Activated naive CD4-positive, alpha-beta T cell treated with anti-CD3 and anti-CD28 coated beads, Interleukin-2, amount 10 ng/mL, durations not matched to agents 7 days and 5 days (primary cell): ENCODE results near the gene DAPK1.

Source experiments
- CTCF ChIA-PET: fragments of 350-600 bp; sonication (Branson Sonifier 250); formaldehyde crosslinking; loops from one replicate; lab custom pipeline; 2021; ENCODE audit warnings: antibody characterized with exemption; lab: Charles Lee
- DNase-seq: peaks from one replicate; pipeline ENCODE4 v3.0.0-alpha.2; 2020
- H3K27ac Mint-ChIP-seq: one replicate; pipeline ENCODE4 v1.8.0; 2021; ENCODE audit warnings: mild to moderate bottlenecking, moderate library complexity, mixed read lengths
- H3K27me3 Mint-ChIP-seq: one replicate; pipeline ENCODE4 v1.8.0; 2021; ENCODE audit warnings: mild to moderate bottlenecking, mixed read lengths
- H3K36me3 Mint-ChIP-seq: one replicate; pipeline ENCODE4 v1.8.0; 2021; ENCODE audit warnings: mixed read lengths
- H3K4me1 Mint-ChIP-seq: one replicate; pipeline ENCODE4 v1.8.0; 2021; ENCODE audit warnings: mixed read lengths
- H3K4me3 Mint-ChIP-seq: one replicate; pipeline ENCODE4 v1.8.0; 2021; ENCODE audit warnings: mild to moderate bottlenecking, moderate library complexity, mixed read lengths
- H3K9me3 Mint-ChIP-seq: one replicate; pipeline ENCODE4 v1.8.0; 2021; ENCODE audit warnings: mixed read lengths

DAPK1 gene

DNA sequence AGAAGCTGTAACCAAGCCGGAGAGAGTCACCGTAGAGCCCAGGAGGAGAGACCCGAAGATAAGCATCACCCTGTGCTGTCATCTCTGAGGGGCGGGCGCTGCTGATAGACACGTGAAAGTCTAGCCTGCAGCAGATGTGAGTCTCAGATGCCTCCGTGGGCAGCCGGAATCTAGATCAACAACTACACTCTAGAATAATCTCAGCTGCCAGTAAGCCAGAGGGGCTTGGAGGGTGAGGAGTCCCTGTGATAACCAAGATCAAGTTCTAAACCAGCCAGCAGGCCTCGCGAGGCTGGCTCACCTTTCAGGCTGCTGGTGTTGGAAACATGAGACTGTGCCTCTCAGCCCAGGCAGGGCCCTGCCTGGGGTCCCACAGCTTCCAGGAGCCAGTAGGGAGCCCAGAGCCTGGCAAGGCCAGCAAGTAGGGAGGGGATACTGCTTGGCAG lies 54.1 kb downstream of the DAPK1 start:
- Mint-ChIP-seq H3K4me1 (no peaks in the 10 kb centered on the region), H3K27me3 (peaks cover 8% of the 10 kb centered on the region), H3K27ac (no peak overlapping the region), H3K9me3 (no peaks in the 10 kb centered on the region), H3K36me3 (no peaks in the 10 kb centered on the region), H3K4me3 (no peak overlapping the region)
- CTCF ChIA-PET = no interaction called here
- DNase-seq = no peak

DNA sequence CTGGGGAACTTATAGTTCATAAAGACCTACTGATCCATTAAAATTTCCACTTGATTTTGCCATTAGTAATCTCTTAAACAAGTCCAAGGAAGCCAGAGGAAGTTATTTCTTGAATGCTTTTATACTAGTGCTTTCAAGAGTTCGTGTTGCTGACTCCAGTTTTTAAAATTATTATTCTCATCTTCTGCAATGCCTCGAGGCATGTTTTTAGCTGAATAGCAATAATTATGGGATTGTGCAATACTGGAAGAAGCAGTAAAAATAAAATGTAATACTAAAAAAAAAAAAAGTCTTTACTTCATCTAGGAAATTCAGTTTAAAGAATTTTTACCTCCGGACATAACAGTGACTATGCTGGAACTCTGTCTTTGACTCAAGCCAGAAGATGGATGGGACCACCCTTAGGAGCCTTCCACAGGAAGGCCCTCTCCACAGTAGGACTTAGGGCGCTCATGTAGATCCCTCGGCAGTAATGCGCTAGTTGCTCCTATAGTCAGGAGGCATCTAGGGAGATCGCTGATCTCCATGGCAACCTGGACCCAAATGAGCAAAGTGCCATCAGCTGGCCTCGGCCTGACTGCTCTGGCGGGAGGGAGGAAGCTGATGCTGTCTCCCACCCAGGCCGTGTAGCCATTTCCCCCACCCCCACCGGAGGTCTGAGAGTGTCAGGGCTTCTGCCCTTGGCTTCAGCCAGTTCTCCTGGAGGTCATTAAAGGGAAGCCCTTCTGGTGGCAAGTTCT lies 56.7 kb downstream of the DAPK1 start:
- Mint-ChIP-seq H3K27ac (no peak overlapping the region), H3K9me3 (no peaks in the 10 kb centered on the region)
- DNase-seq = no peak

DNA sequence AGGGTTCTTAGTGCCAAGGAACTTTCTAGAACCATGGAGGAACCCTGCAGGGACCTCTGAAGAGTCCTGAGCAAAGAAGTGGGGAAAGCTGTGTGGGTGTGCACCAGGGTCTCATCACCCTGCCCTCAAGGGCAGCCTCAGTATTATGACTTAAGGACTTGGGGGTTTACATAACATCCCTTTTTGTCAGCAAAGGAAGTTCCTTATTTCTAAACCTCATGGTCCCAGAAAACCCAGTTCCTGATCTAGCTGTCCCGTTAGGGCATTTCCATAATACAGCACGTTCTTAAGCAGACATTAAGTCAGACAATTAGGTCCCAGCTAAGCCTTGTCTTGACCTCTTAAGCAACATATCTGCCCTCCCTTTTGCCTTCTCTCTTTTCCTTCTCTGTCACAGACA lies 57.3 kb downstream of the DAPK1 start:
- Mint-ChIP-seq H3K27me3 (peaks cover 12% of the 10 kb centered on the region), H3K4me1 (no peaks in the 10 kb centered on the region), H3K4me3 (no peak overlapping the region), H3K36me3 (no peaks in the 10 kb centered on the region), H3K27ac (no peak overlapping the region), H3K9me3 (no peaks in the 10 kb centered on the region)
- CTCF ChIA-PET = no interaction called here
- DNase-seq = no peak

More for the DNA sequence above, 56.7 kb downstream of the DAPK1 start:
- Mint-ChIP-seq H3K27me3 (peaks cover 12% of the 10 kb centered on the region), H3K4me3 (no peak overlapping the region), H3K4me1 (no peaks in the 10 kb centered on the region), H3K36me3 (no peaks in the 10 kb centered on the region)
- CTCF ChIA-PET = no interaction called here

DNA sequence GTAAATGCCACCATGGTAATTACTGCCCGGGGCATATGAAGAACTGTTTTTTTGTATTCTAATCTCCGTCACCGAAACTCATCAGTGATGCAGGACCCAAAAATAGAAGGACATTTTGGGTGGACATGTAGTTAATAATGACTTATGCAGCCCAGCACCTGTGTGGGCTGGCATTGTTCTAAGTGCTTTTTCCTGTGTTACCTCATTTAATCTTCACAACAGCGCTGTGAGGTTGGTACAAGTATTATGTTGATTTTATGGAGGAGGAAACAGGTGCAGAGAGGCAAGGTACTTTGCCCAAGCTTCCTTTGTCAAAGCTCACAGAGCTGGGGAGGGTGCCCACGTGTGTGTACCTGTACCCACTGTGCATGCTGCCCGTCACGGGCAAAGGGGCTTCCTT lies 58.4 kb downstream of the DAPK1 start:
- H3K27ac Mint-ChIP-seq = no peak overlapping the region
- no peak for DNase-seq
- H3K27me3 Mint-ChIP-seq = peaks cover 12% of the 10 kb centered on the region
- no peaks in the 10 kb centered on the region for H3K36me3 Mint-ChIP-seq
- H3K4me1 Mint-ChIP-seq = no peaks in the 10 kb centered on the region
- CTCF ChIA-PET = no interaction called here
- no peaks in the 10 kb centered on the region for H3K9me3 Mint-ChIP-seq
- H3K4me3 Mint-ChIP-seq = no peak overlapping the region

DNA sequence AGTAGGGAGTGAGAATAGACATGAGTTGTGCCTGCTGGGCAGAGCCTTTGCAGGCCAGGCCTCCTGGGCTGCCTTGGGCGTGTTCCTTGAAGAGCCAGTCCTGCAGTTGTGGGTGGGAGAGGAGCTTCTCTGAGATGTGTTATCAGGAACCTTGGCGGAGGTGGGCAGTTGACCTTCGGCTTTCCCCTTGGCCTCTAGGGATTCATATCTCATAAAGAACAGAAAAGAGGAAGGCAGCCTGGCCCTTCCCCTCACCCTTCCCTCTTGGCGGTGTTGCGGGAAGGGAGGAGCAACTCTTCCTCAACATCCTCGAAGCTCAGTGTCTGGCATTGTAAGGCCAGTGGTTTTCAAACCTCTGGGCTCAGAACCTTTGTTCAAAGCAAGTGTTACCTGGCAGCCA lies 59.2 kb downstream of the DAPK1 start:
- Mint-ChIP-seq H3K4me1 (no peaks in the 10 kb centered on the region), H3K36me3 (no peaks in the 10 kb centered on the region), H3K4me3 (no peak overlapping the region), H3K9me3 (no peaks in the 10 kb centered on the region), H3K27me3 (peaks cover 7% of the 10 kb centered on the region), H3K27ac (no peak overlapping the region)
- CTCF ChIA-PET = no interaction called here
- DNase-seq = no peak

DNA sequence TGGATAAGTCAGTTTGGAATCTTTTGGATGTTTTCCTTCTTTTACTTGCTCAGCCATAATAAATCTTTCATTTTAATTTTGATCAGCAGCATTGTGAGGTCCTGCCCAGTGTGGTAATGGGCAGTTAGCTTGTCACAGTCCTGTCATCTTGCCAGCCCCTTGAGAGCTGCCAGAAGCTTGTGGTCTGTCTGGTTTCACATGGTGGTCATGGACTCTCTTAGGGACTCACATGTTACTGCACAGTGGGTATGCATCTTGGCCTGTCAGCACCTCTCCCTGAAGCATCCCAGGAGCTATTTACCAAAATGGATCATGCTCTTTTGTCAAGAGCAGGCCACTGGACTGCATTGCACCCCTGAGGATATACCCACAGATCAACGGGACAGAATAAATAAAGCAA lies 60.3 kb downstream of the DAPK1 start:
- H3K36me3 Mint-ChIP-seq = no peaks in the 10 kb centered on the region
- no peaks in the 10 kb centered on the region for H3K4me1 Mint-ChIP-seq
- no peak overlapping the region for H3K4me3 Mint-ChIP-seq
- H3K27me3 Mint-ChIP-seq = peaks cover 6% of the 10 kb centered on the region
- CTCF ChIA-PET = no interaction called here
- no peak overlapping the region for H3K27ac Mint-ChIP-seq
- no peak for DNase-seq
- H3K9me3 Mint-ChIP-seq = no peaks in the 10 kb centered on the region

DNA sequence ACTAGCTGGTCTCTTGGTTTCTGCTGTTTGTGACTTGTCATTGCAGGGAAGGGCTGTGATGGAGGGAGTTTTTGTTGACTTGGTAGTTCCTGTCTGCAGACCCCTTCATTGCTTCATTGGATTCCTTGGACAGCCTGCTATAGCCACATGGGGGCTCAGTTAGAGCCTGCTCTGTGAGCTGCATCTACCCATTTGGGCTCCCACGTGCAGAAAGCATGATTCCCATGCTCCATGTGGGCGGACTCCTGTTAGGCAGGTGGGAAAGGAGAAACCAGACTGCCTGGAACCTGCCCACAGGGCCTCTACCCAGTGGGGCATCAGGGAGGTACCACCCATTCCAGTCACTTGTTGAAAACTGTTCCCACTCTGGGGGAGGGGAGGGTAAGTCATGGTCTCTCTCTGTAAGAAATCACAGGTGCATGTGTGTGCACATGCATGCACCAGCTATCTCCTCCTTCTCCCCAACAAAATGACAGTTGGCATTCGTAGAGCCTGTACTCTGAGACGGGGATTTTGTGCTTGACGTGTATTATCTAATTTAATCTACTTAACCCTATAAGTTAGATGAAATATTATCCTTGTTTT lies 61.0 kb downstream of the DAPK1 start:
- H3K27me3 Mint-ChIP-seq = peaks cover 6% of the 10 kb centered on the region
- no peak for DNase-seq
- no peak overlapping the region for H3K27ac Mint-ChIP-seq
- H3K36me3 Mint-ChIP-seq = no peaks in the 10 kb centered on the region
- H3K4me3 Mint-ChIP-seq = no peak overlapping the region
- CTCF ChIA-PET = no interaction called here
- H3K4me1 Mint-ChIP-seq = no peaks in the 10 kb centered on the region
- no peaks in the 10 kb centered on the region for H3K9me3 Mint-ChIP-seq

DNA sequence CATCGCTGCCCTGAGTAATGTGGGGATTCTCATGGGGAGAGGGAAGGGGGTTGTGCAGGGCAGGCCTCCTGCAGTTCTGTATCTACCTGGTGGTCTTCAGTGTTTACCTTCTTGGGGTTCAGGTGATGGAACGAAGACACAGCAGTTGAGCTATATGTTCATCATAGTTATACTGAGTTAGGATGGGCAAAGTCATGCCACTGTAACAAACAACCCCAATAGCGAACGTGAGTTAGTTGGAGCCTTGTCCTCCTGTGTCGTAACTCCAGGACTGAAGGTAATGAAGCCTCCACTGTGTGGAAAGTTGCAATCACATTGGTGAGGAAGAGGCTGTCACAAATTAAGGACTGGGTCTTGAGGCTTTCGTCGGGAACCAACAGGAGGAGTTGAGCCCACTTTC lies 64.4 kb downstream of the DAPK1 start:
- H3K4me1 Mint-ChIP-seq = no peaks in the 10 kb centered on the region
- no peak overlapping the region for H3K4me3 Mint-ChIP-seq
- peaks cover under 1% of the 10 kb centered on the region for H3K27me3 Mint-ChIP-seq
- no peaks in the 10 kb centered on the region for H3K9me3 Mint-ChIP-seq
- no peak for DNase-seq
- no peak overlapping the region for H3K27ac Mint-ChIP-seq
- CTCF ChIA-PET = no interaction called here
- no peaks in the 10 kb centered on the region for H3K36me3 Mint-ChIP-seq

DNA sequence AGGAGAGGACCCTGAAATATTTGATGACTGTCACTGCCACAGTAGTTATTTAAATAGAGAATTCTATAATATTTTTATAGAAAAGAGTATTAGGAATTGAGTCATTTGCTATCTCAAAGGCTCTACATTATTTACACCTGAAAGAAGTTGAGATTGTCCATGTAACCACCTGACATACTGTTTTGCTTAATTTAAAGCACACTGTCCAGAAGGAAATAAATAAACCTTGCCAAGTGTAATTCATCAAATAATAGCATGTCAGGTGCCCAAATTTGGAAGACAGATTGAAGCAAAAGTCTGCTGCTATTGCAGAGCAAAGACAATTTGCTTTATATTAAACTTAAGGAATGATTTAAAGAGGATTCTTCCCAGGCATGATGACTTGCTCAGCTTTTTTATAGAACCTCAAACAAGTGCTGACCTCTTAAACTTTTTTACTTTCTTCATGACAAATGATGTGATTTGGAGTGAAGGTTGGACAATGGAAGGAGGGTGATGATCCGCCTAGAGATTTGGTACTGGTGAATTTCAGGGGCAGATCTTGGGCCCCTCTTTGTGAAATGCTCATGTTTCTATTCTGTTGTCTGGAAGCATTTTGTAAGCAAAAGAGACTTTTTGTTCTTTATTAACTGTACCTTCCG lies 65.0 kb downstream of the DAPK1 start:
- H3K27me3 Mint-ChIP-seq = no peaks in the 10 kb centered on the region
- CTCF ChIA-PET = no interaction called here
- no peaks in the 10 kb centered on the region for H3K4me1 Mint-ChIP-seq
- H3K36me3 Mint-ChIP-seq = no peaks in the 10 kb centered on the region
- DNase-seq = no peak
- no peak overlapping the region for H3K4me3 Mint-ChIP-seq
- H3K9me3 Mint-ChIP-seq = no peaks in the 10 kb centered on the region
- H3K27ac Mint-ChIP-seq = no peak overlapping the region

DNA sequence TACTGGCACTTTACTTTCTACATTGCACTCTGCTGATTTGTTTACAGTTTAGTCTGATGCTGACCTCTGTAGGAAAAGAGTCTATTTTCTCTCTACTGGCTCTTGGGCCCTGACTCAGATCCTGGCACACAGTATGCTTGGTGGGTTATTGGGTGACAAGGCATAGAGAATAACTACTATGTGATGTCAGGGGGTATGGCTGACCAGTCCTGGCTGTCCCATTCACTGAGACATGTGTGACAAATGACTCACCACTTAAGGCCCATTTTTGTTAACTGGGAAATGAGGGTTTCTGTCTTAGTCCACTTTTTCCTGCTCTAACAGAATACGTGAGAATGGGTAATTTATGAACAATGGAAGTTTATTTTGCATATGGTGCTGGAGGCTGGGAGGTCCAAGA lies 66.4 kb downstream of the DAPK1 start:
- Mint-ChIP-seq H3K9me3 (no peaks in the 10 kb centered on the region), H3K4me1 (no peaks in the 10 kb centered on the region), H3K27ac (no peak overlapping the region), H3K4me3 (no peak overlapping the region), H3K36me3 (no peaks in the 10 kb centered on the region), H3K27me3 (no peaks in the 10 kb centered on the region)
- no peak for DNase-seq
- CTCF ChIA-PET = no interaction called here

DNA sequence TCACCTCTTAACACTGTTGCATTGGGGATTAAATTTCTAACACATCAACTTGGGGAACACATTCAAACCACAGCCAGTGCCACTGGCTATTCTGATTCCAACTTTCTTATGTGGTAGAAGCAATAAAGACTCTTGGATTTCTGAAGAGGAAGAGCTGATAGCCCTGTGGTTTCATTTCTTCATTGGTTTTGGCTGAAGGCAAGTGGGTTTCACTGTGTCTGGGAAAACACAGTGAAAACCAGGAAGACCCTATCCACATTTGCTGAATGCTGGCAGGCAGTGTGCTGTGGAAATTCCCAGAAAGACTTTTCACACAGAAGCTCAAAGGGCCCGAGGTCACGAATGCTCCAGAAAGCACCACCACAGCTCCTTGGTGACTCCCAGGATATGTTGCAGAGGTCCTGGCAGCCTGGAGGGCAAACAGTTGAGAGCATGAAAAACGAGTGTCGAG lies 67.1 kb downstream of the DAPK1 start:
- no peak overlapping the region for H3K4me3 Mint-ChIP-seq
- no peaks in the 10 kb centered on the region for H3K36me3 Mint-ChIP-seq
- CTCF ChIA-PET = no interaction called here
- H3K27me3 Mint-ChIP-seq = no peaks in the 10 kb centered on the region
- no peaks in the 10 kb centered on the region for H3K9me3 Mint-ChIP-seq
- DNase-seq = no peak
- H3K27ac Mint-ChIP-seq = no peak overlapping the region
- no peaks in the 10 kb centered on the region for H3K4me1 Mint-ChIP-seq

DNA sequence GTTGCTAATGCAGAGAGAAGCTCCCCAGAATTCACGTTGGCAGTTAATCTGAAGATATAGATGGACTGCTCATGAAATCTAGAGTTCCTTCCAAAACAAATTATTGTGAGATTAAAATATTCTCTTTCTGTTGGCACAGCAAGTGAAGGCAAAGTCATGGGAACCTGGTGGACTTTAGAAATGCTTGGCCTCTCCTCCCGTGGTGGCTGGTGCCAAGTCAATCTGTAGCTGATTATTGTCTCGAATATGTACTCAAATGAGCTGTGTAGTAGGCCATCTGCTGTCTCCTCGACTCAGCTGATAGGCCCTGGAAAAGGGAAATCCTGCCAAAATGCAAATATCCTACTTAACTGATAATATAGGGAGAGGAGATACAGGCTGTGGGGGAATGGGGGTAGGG lies 69.3 kb downstream of the DAPK1 start:
- Mint-ChIP-seq H3K27me3 (no peaks in the 10 kb centered on the region), H3K36me3 (no peaks in the 10 kb centered on the region), H3K4me1 (no peaks in the 10 kb centered on the region), H3K27ac (no peak overlapping the region), H3K4me3 (no peak overlapping the region), H3K9me3 (no peaks in the 10 kb centered on the region)
- CTCF ChIA-PET = no interaction called here
- no peak for DNase-seq

DNA sequence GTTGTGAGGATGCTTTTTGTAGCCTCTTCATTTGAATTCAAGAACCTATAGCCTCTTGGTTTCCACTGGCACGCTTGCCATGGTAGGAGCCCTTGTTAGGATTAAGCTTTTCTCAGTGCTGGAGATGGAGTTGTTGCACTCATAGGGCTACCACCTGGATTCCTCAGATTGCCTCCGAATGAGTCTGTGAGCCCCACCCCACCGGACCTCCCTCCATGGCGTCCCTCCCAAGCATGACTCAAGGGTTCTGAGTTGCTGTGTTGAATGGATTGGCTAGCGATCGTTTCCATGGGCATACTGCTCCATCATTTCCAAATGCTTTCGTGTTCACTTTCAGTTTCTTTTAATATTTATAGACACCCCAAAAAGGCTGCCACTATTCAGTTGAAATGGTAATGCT lies 69.9 kb downstream of the DAPK1 start:
- Mint-ChIP-seq H3K36me3 (no peaks in the 10 kb centered on the region), H3K4me1 (no peaks in the 10 kb centered on the region), H3K9me3 (no peaks in the 10 kb centered on the region), H3K27ac (no peak overlapping the region), H3K27me3 (no peaks in the 10 kb centered on the region), H3K4me3 (no peak overlapping the region)
- DNase-seq = no peak
- CTCF ChIA-PET = no interaction called here

DNA sequence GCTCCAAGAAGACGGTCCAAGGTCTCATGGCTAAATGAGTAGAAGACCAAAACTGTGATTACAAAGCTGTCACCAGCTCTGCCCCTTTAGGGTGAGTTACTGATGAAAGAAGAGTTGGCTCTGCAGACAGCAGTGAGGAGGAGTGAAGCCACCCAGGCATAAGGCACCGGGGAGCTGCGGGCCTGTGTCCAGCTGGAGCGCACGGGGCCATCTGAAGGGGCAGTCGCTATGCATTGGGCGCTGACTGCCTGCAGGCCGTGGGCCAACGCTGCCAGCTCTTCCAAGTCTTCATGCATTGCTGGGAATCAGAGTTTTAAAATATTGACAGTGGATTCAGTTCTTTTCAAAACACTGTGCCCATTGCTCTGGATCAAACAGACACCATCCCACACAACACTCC lies 70.3 kb downstream of the DAPK1 start:
- CTCF ChIA-PET = no interaction called here
- DNase-seq = no peak
- Mint-ChIP-seq H3K36me3 (no peaks in the 10 kb centered on the region), H3K9me3 (no peaks in the 10 kb centered on the region), H3K27ac (no peak overlapping the region), H3K27me3 (no peaks in the 10 kb centered on the region), H3K4me3 (no peak overlapping the region), H3K4me1 (no peaks in the 10 kb centered on the region)

DNA sequence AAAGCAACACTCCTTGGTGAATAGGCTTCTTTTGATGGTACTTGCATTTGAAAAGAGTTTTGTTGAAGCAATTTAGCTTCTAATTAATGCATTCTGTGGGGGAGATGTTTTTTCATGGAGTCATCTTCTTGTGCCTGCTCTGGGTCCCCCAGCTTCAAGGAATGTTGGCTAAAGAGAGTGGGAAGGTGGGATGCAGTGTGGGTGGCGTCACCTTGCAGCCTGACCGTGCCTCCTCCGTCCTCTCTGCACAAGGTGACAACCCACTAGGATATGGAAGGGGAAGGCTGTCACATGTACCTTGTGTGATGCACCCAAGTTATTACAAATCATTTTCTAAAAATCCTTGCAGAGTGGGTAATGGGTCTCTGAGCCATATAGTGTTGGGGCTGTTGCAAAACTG lies 70.7 kb downstream of the DAPK1 start:
- DNase-seq = no peak
- CTCF ChIA-PET = no interaction called here
- Mint-ChIP-seq H3K27ac (no peak overlapping the region), H3K27me3 (no peaks in the 10 kb centered on the region), H3K36me3 (no peaks in the 10 kb centered on the region), H3K4me3 (no peak overlapping the region), H3K4me1 (no peaks in the 10 kb centered on the region), H3K9me3 (no peaks in the 10 kb centered on the region)
